SU-DHL-6 (cell line): ENCODE results near the gene RAPGEF6.
"Not testable (repeated sequence)": the region's sequence is repeated elsewhere in the genome, so short reads cannot be mapped to it uniquely, and the experiment has no call there.

Experiments
- H2AFZ ChIP-seq: fragments of 200-600 bp; sonication (generic); 2 replicates; pipeline ENCODE4 v1.6.1; 2014; ENCODE audit warnings: low read depth, mild to moderate bottlenecking, moderate library complexity, mixed read lengths, antibody characterized with exemption, low read length; ENCODE audit not compliant: severe bottlenecking
- H3F3A ChIP-seq: fragments of 200-600 bp; shearing (Covaris generic); 2 replicates; pipeline ENCODE4 v1.6.0; 2016; ENCODE audit warnings: antibody characterized with exemption, mild to moderate bottlenecking; ENCODE audit not compliant: insufficient read depth
- H3K27ac ChIP-seq: fragments of 200-600 bp; sonication (generic); 2 replicates; pipeline ENCODE4 v1.5.1; 2016; ENCODE audit warnings: low read depth, mild to moderate bottlenecking, low read length, moderate library complexity, mixed read lengths
- H3K27me3 ChIP-seq: fragments of 200-600 bp; sonication (generic), shearing (Covaris generic); 2 replicates; pipeline ENCODE4 v1.6.0; 2014; ENCODE audit warnings: mild to moderate bottlenecking, low read length
- H3K36me3 ChIP-seq: fragments of 200-600 bp; sonication (generic); 2 replicates; pipeline ENCODE4 v1.6.1; 2014; ENCODE audit warnings: mild to moderate bottlenecking, low read length, mixed read lengths
- H3K4me2 ChIP-seq: fragments of 300-600, 200-600 bp; shearing (Covaris generic), sonication (generic); 2 replicates; pipeline ENCODE4 v1.6.0; 2014; ENCODE audit warnings: low read length, low read depth, mild to moderate bottlenecking; ENCODE audit not compliant: poor library complexity, severe bottlenecking
- H3K4me3 ChIP-seq: fragments of 200-600 bp; sonication (generic); 2 replicates; pipeline ENCODE4 v1.5.1; 2014; ENCODE audit warnings: antibody characterized with exemption, low read length, mild to moderate bottlenecking, mixed read lengths; ENCODE audit not compliant: insufficient read depth, poor library complexity, severe bottlenecking
- H3K79me2 ChIP-seq: fragments of 200-600 bp; sonication (generic); 2 replicates; pipeline ENCODE4 v1.6.1; 2014; ENCODE audit warnings: mild to moderate bottlenecking, low read length, moderate library complexity; ENCODE audit not compliant: insufficient read depth
- H3K9ac ChIP-seq: fragments of 200-600 bp; sonication (generic); 2 replicates; pipeline ENCODE4 v1.7.0; 2014; ENCODE audit warnings: mild to moderate bottlenecking, low read length
- H3K9me2 ChIP-seq: fragments of 200-600 bp; sonication (generic); replicated peaks from 2 replicates; pipeline ENCODE4 v1.6.1; 2014; ENCODE audit warnings: low read length; ENCODE audit not compliant: insufficient read depth
- H3K9me3 ChIP-seq: fragments of 200-600 bp; sonication (generic); 2 replicates; pipeline ENCODE4 v1.6.1; 2014; ENCODE audit warnings: low read length, mixed read lengths; ENCODE audit not compliant: insufficient read depth
- H4K20me1 ChIP-seq: fragments of 200-600 bp; sonication (generic); 2 replicates; pipeline ENCODE4 v1.6.1; 2014; ENCODE audit warnings: low read depth, mild to moderate bottlenecking, antibody characterized with exemption, low read length, moderate library complexity, mixed read lengths
- CTCF ChIP-seq: fragments of 200-600 bp; sonication (generic); IDR thresholded peaks from one replicate; pipeline ENCODE4 v1.5.1; 2017; ENCODE audit warnings: antibody characterized with exemption, mild to moderate bottlenecking, low read length, moderate library complexity; ENCODE audit not compliant: insufficient read depth, poor library complexity, severe bottlenecking
- EZH2phosphoT487 ChIP-seq: fragments of 200-600 bp; sonication (generic), shearing (Covaris generic); conservative IDR thresholded peaks from 2 replicates; pipeline ENCODE4 v1.6.1; 2018; ENCODE audit warnings: mild to moderate bottlenecking, antibody characterized with exemption, low read length, moderate library complexity, mixed read lengths

RAPGEF6 gene

GRCh38 chr5:131682826-131683225, 47.8 kb upstream of the RAPGEF6 start:
- TF ChIP-seq CTCF (no peak), EZH2phosphoT487 (no peak)
- Histone ChIP-seq H3K9me3 (no peaks in the 10 kb centered on the region), H3K36me3 (peaks cover 4% of the 10 kb centered on the region; the same call in 1 of the 2 replicates), H3K9me2 (no peaks in the 10 kb centered on the region), H3K4me3 (no peak overlapping the region), H3K27ac (no peak overlapping the region), H4K20me1 (no peaks in the 10 kb centered on the region), H3K4me2 (no peak overlapping the region), H3F3A (no peaks in the 10 kb centered on the region), H3K79me2 (no peaks in the 10 kb centered on the region), H3K27me3 (no peaks in the 10 kb centered on the region), H3K9ac (no peak overlapping the region), H2AFZ (no peak overlapping the region)

- peaks cover 4% of the 10 kb centered on the region; the same call in 1 of the 2 replicates for H3K36me3 ChIP-seq
- H3K27ac ChIP-seq: no peak overlapping the region
- no peak for TF ChIP-seq EZH2phosphoT487
- H3K4me3 ChIP-seq: no peak overlapping the region
- H3K27me3 ChIP-seq: no peaks in the 10 kb centered on the region
- H4K20me1 ChIP-seq: no peaks in the 10 kb centered on the region
- no peak overlapping the region for H3K9ac ChIP-seq
- no peak overlapping the region for H2AFZ ChIP-seq
- no peaks in the 10 kb centered on the region for H3K79me2 ChIP-seq
- no peaks in the 10 kb centered on the region for H3K9me3 ChIP-seq
- no peak overlapping the region for H3K4me2 ChIP-seq
- no peaks in the 10 kb centered on the region for H3F3A ChIP-seq
- no peaks in the 10 kb centered on the region for H3K9me2 ChIP-seq
These were observed 47.1 kb upstream of the RAPGEF6 start for GRCh38 chr5:131682175-131682574.

GRCh38 chr5:131679911-131680310, 44.9 kb upstream of the RAPGEF6 start:
- no peak overlapping the region for H3K9ac ChIP-seq
- TF ChIP-seq EZH2phosphoT487: no peak
- no peak for TF ChIP-seq CTCF
- peaks cover 4% of the 10 kb centered on the region; the same call in 1 of the 2 replicates for H3K36me3 ChIP-seq
- no peak overlapping the region for H2AFZ ChIP-seq
- H3K79me2 ChIP-seq: no peaks in the 10 kb centered on the region
- H3K4me2 ChIP-seq: no peak overlapping the region
- no peaks in the 10 kb centered on the region for H3K9me3 ChIP-seq
- H3K9me2 ChIP-seq: no peaks in the 10 kb centered on the region
- H3K27me3 ChIP-seq: no peaks in the 10 kb centered on the region
- H4K20me1 ChIP-seq: no peaks in the 10 kb centered on the region
- no peaks in the 10 kb centered on the region for H3F3A ChIP-seq
- H3K27ac ChIP-seq: no peak overlapping the region
- H3K4me3 ChIP-seq: no peak overlapping the region

- H3K4me3 ChIP-seq, H3K27ac ChIP-seq: not testable (repeated sequence)
These were observed 43.2 kb upstream of the RAPGEF6 start for GRCh38 chr5:131678273-131678672.

More at GRCh38 chr5:131678273-131678672, 43.2 kb upstream of the RAPGEF6 start:
- H3K9ac ChIP-seq, H2AFZ ChIP-seq, H3K79me2 ChIP-seq, H3F3A ChIP-seq, H3K9me3 ChIP-seq, H3K4me2 ChIP-seq, H3K27me3 ChIP-seq, H4K20me1 ChIP-seq, H3K9me2 ChIP-seq, H3K36me3 ChIP-seq: not testable (repeated sequence)
